ENCODE results near the gene WBP2NL. TPM values are rescaled to one million over a fixed set of nuclear protein-coding genes. Genes with fewer than 3 reads are reported as not detected.
A peak's percentile ranks its signal among the peaks of the same experiment; 100 is the strongest.

Gene WBP2NL
- total RNA-seq, 1 donor from 2014 or later: 0.26 TPM

- peaks cover 26% of the 10 kb centered on the region for H3K27me3 ChIP-seq (ENCODE audit: control insufficient read depth, insufficient read depth, low read length)
- H3K36me3 ChIP-seq (ENCODE audit: control insufficient read depth, insufficient read depth, low read length): no peaks in the 10 kb centered on the region
- FAIRE-seq: no peak
- no peak for TF ChIP-seq CTCF (IDR thresholded peaks at IDR 0.05; ENCODE audit: insufficient read depth, low read length, severe bottlenecking)
- H3K4me3 ChIP-seq (ENCODE audit: low read depth, low read length): no peak overlapping the region
- no peak for DNase-seq (ENCODE audit: low read depth)
Measured at GRCh38 chr22:41975299-41976069, 23.1 kb upstream of the WBP2NL start.

- TF ChIP-seq CTCF (IDR thresholded peaks at IDR 0.05; ENCODE audit: insufficient read depth, low read length, severe bottlenecking): no peak
- peaks cover 27% of the 10 kb centered on the region for H3K27me3 ChIP-seq (ENCODE audit: control insufficient read depth, insufficient read depth, low read length)
- no peak for FAIRE-seq
Measured at GRCh38 chr22:41976070-41976901, 22.3 kb upstream of the WBP2NL start.

GRCh38 chr22:41976961-41977566 lies 21.5 kb upstream of the WBP2NL start:
- Histone ChIP-seq H3K4me3 (ENCODE audit: low read depth, low read length) (peak overlapping the region; percentile 8), H3K36me3 (ENCODE audit: control insufficient read depth, insufficient read depth, low read length) (no peaks in the 10 kb centered on the region), H3K27me3 (ENCODE audit: control insufficient read depth, insufficient read depth, low read length) (peaks cover 27% of the 10 kb centered on the region)
- TF ChIP-seq CTCF (IDR thresholded peaks at IDR 0.05; ENCODE audit: insufficient read depth, low read length, severe bottlenecking): no peak
- FAIRE-seq: peak; percentile 32
- no peak for DNase-seq (ENCODE audit: low read depth)

More at GRCh38 chr22:41976070-41976901, 22.3 kb upstream of the WBP2NL start:
- Histone ChIP-seq H3K36me3 (ENCODE audit: control insufficient read depth, insufficient read depth, low read length) (no peaks in the 10 kb centered on the region), H3K4me3 (ENCODE audit: low read depth, low read length) (peak overlapping the region; percentile 26)
- no peak for DNase-seq (ENCODE audit: low read depth)

- no peaks in the 10 kb centered on the region for H3K36me3 ChIP-seq (ENCODE audit: control insufficient read depth, insufficient read depth, low read length)
- H3K27me3 ChIP-seq (ENCODE audit: control insufficient read depth, insufficient read depth, low read length): peaks cover 27% of the 10 kb centered on the region
- H3K4me3 ChIP-seq (ENCODE audit: low read depth, low read length): no peak overlapping the region
- no peak for TF ChIP-seq CTCF (IDR thresholded peaks at IDR 0.05; ENCODE audit: insufficient read depth, low read length, severe bottlenecking)
- DNase-seq (ENCODE audit: low read depth): no peak
- no peak for FAIRE-seq
Measured at GRCh38 chr22:41978732-41979131, 19.9 kb upstream of the WBP2NL start.

GRCh38 chr22:41979423-41980250 lies 19.0 kb upstream of the WBP2NL start:
- H3K4me3 ChIP-seq (ENCODE audit: low read depth, low read length): no peak overlapping the region
- FAIRE-seq (no peak), DNase-seq (ENCODE audit: low read depth) (no peak)
- H3K36me3 ChIP-seq (ENCODE audit: control insufficient read depth, insufficient read depth, low read length): no peaks in the 10 kb centered on the region
- no peak for TF ChIP-seq CTCF (IDR thresholded peaks at IDR 0.05; ENCODE audit: insufficient read depth, low read length, severe bottlenecking)
- H3K27me3 ChIP-seq (ENCODE audit: control insufficient read depth, insufficient read depth, low read length): peaks cover 27% of the 10 kb centered on the region

All from bronchial epithelial cell (primary cell).